Peyer's patch (tissue), 4 donors: ENCODE data around the gene GLIS1. TPM values are rescaled to one million over a fixed set of nuclear protein-coding genes. Genes with fewer than 3 reads are reported as not detected.

Experiments used
- DNase-seq, 3 donors: peaks; one replicate each; pipeline ENCODE4 v3.0.0-alpha.2; 2017 to 2019
- H3K27ac ChIP-seq, 4 donors: fragments of 200-600 bp; sonication (generic); one replicate each; pipeline ENCODE4 v1.5.1; 2016 to 2019
- H3K27me3 ChIP-seq, 2 donors: fragments of 200-600 bp; sonication (generic); one replicate each; pipeline ENCODE4 v1.5.1; 2019
- H3K36me3 ChIP-seq, 3 donors: fragments of 200-600 bp; sonication (generic); one replicate each; pipeline ENCODE4 v1.5.1; 2016 to 2019
- H3K4me1 ChIP-seq, 4 donors: fragments of 200-600 bp; sonication (generic); one replicate each; pipeline ENCODE4 v1.5.1; 2016 to 2019
- H3K4me3 ChIP-seq, 4 donors: fragments of 200-600 bp; sonication (generic); 1 replicate in 3 of 4; 2 replicates in 1 of 4; pipeline ENCODE4 v1.5.1; 2016 to 2019; ENCODE audit warnings: mild to moderate bottlenecking in 1 of 4
- H3K9me3 ChIP-seq, 4 donors: fragments of 200-600 bp; sonication (generic); one replicate each; pipeline ENCODE4 v1.5.1; 2016 to 2019; ENCODE audit warnings: mild to moderate bottlenecking in 1 of 4
- CTCF ChIP-seq, 6 experiments: fragments of 450-650 bp in 4 of 6; fragments of 200-600 bp in 2 of 6; sonication (generic) in 1 of 6; IDR thresholded peaks; one replicate each; pipeline ENCODE4 v1.5.1; 2017 to 2019; ENCODE audit warnings: antibody characterized with exemption in 6 of 6, mild to moderate bottlenecking in 3 of 6, moderate library complexity in 1 of 6
- POLR2A ChIP-seq, 2 donors: fragments of 450-650 bp; IDR thresholded peaks; one replicate each; pipeline ENCODE4 v1.5.1; 2017; ENCODE audit warnings: antibody characterized with exemption in 2 of 2, mild to moderate bottlenecking in 2 of 2, moderate library complexity in 2 of 2
- total RNA-seq, 4 donors: library from RNA; depleted of rRNA; stranded (reverse); fragments of >200 nt; gene quantifications; one replicate each; pipeline ENCODE4 v1.1.0, GENCODE V29; 2016

The GLIS1 gene
- total RNA-seq, 4 donors from 2014 or later = 0.54 to 1.7 (median 0.66) TPM; not detected in 1

- no peak for DNase-seq
- TF ChIP-seq CTCF (IDR thresholded peaks at IDR 0.05) = no peak
- H3K27ac ChIP-seq = no peak overlapping the region
- H3K36me3 ChIP-seq = no peaks in the 10 kb centered on the region
- H3K4me1 ChIP-seq = no peaks in the 10 kb centered on the region
- no peaks in the 10 kb centered on the region for H3K27me3 ChIP-seq
- H3K9me3 ChIP-seq = no peaks in the 10 kb centered on the region
- no peak overlapping the region for H3K4me3 ChIP-seq
Measured at GRCh38 chr1:53598966-53599365, 140.0 kb downstream of the GLIS1 start.

GRCh38 chr1:53595906-53596305, 143.1 kb downstream of the GLIS1 start:
- H3K9me3 ChIP-seq = no peaks in the 10 kb centered on the region
- no peak for DNase-seq
- H3K27me3 ChIP-seq = no peaks in the 10 kb centered on the region
- H3K36me3 ChIP-seq = no peaks in the 10 kb centered on the region
- no peaks in the 10 kb centered on the region for H3K4me1 ChIP-seq
- no peak overlapping the region for H3K4me3 ChIP-seq
- H3K27ac ChIP-seq = no peak overlapping the region
- TF ChIP-seq CTCF (IDR thresholded peaks at IDR 0.05) = no peak

DNA sequence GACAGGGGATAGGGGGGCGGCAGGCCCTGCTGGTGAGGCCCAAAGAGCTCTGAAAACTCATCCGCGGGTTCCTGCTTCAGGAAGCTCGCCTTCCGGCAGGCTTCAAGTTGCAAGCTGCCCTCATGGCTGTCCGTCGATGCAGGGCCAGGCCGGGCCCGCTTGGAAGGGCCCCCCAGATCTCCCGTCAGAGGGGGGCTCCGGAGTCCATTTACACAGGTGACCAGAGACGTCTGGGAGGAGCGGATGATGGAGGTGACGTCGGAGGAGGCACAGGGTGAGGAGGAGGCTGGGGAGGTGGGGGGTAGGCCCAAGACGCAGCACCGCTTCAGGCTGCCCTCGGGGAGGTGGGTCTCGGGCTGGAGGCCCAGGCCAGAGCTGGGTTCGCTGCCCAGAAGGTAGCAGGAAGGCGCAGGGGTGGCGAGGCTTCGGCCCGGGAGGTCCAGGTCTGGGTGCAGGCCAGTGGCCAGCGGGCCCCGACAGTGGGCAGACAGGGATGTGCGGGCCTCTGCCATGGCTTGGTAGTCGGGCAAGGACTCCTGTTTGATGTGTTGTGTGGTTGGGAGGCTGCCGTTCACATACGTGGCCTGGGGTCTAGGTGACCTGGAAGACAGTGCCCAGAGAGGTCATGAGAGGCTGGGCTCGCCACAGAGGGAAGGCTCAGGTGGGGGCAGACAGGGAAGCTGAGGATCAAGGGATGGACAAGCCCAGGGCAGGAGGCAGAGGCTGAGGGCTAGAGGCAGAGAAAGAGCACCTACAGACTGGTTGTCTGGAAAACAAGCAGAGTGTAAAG, 144.4 kb downstream of the GLIS1 start:
- Histone ChIP-seq H3K27me3 (no peaks in the 10 kb centered on the region), H3K4me3 (no peak overlapping the region), H3K4me1 (no peaks in the 10 kb centered on the region), H3K9me3 (no peaks in the 10 kb centered on the region), H3K27ac (no peak overlapping the region), H3K36me3 (no peaks in the 10 kb centered on the region)
- TF ChIP-seq CTCF (IDR thresholded peaks at IDR 0.05) (no peak), POLR2A (IDR thresholded peaks at IDR 0.05) (no peak)
- no peak for DNase-seq

- DNase-seq = peak in 1 of 3 donors; percentile 66
- Histone ChIP-seq H3K4me3 (no peak overlapping the region), H3K9me3 (no peaks in the 10 kb centered on the region), H3K36me3 (no peaks in the 10 kb centered on the region), H3K4me1 (no peaks in the 10 kb centered on the region), H3K27ac (no peak overlapping the region), H3K27me3 (no peaks in the 10 kb centered on the region)
- TF ChIP-seq CTCF (IDR thresholded peaks at IDR 0.05) (peak in 3 of 6 experiments; percentile 50 to 51 (median 51)), POLR2A (IDR thresholded peaks at IDR 0.05) (no peak)
Measured at GRCh38 chr1:53593758-53594380, 145.1 kb downstream of the GLIS1 start.

- H3K36me3 ChIP-seq = no peaks in the 10 kb centered on the region
- no peak for TF ChIP-seq POLR2A (IDR thresholded peaks at IDR 0.05)
- no peak for TF ChIP-seq CTCF (IDR thresholded peaks at IDR 0.05)
- peak in 1 of 3 donors; percentile 34 for DNase-seq
- no peaks in the 10 kb centered on the region for H3K4me1 ChIP-seq
- no peaks in the 10 kb centered on the region for H3K27me3 ChIP-seq
- no peaks in the 10 kb centered on the region for H3K9me3 ChIP-seq
- no peak overlapping the region for H3K4me3 ChIP-seq
- H3K27ac ChIP-seq = no peak overlapping the region
Measured at GRCh38 chr1:53592985-53593757, 145.8 kb downstream of the GLIS1 start.
